HepG2 (cell line): ENCODE measurements around the gene UTP11. TPM values are rescaled to one million over a fixed set of nuclear protein-coding genes. Genes with fewer than 3 reads are reported as not detected.

Experiments
- EEA1 ChIP-seq: sonication (generic); formaldehyde crosslinking; IDR thresholded peaks from 2 replicates; pipeline ENCODE4 v1.5.1; 2020; ENCODE audit warnings: mild to moderate bottlenecking, missing genetic modification reagents, borderline replicate concordance
- MAFF ChIP-seq: IDR thresholded peaks from 2 replicates; pipeline ENCODE4 v1.6.1; 2011; ENCODE audit warnings: low read depth, low read length, improper control_type of control experiment
- MYC ChIP-seq: sonication (generic); formaldehyde crosslinking; IDR thresholded peaks from 2 replicates; pipeline ENCODE4 v1.9.0; 2021; ENCODE audit warnings: missing genetic modification reagents, borderline replicate concordance
- NFRKB ChIP-seq: fragments of 450-650 bp; IDR thresholded peaks from 2 replicates; pipeline ENCODE4 v1.6.1; 2017
- POLR2AphosphoS5 ChIP-seq: IDR thresholded peaks from 2 replicates; pipeline ENCODE4 v1.6.1; 2012; ENCODE audit warnings: low read depth, low read length
- SALL1 ChIP-seq: sonication (generic); formaldehyde crosslinking; IDR thresholded peaks from 2 replicates; pipeline ENCODE4 v1.8.0; 2022; ENCODE audit warnings: mild to moderate bottlenecking, missing genetic modification reagents
- SAP130 ChIP-seq: IDR thresholded peaks from 2 replicates; pipeline ENCODE4 v1.6.1; 2016; ENCODE audit warnings: low read depth
- TBX2 ChIP-seq: sonication (generic); formaldehyde crosslinking; IDR thresholded peaks from 2 replicates; pipeline ENCODE4 v1.5.0; 2020; ENCODE audit warnings: missing genetic modification reagents, mild to moderate bottlenecking, borderline replicate concordance
- ZNF3 ChIP-seq: IDR thresholded peaks from 2 replicates; pipeline ENCODE4 v1.7.0; 2017; ENCODE audit warnings: inconsistent platforms
- ZNF383 ChIP-seq: sonication (generic); formaldehyde crosslinking; IDR thresholded peaks from 2 replicates; pipeline ENCODE4 v1.4.0; 2020; ENCODE audit warnings: missing genetic modification reagents, mild to moderate bottlenecking, borderline replicate concordance
- ZNF773 ChIP-seq: sonication (generic); formaldehyde crosslinking; IDR thresholded peaks from 2 replicates; pipeline ENCODE4 v1.4.0; 2020; ENCODE audit warnings: missing genetic modification reagents, borderline replicate concordance
- ZNF781 ChIP-seq: sonication (generic); formaldehyde crosslinking; IDR thresholded peaks from 2 replicates; pipeline ENCODE4 v1.5.1; 2020; ENCODE audit warnings: borderline replicate concordance, mild to moderate bottlenecking, missing genetic modification reagents; ENCODE audit errors: not compliant biosample characterization
- polyA plus RNA-seq, 8 experiments: library from polyadenylated mRNA; depleted of rRNA in 3 of 8; stranded (reverse) in 7 of 8; unstranded in 1 of 8; fragments of >200 nt; fragmentation: Illumina TruSeq in 4 of 8; extraction: Trizol in 4 of 8; gene quantifications; 2 replicates each; pipeline versions ENCODE4 v1.2.1 to v1.2.3, GENCODE V29; 2011 to 2016; ENCODE audit warnings: low read depth in 4 of 8, missing spikeins in 1 of 8, mixed read lengths in 1 of 8; ENCODE audit not compliant: insufficient read depth in 1 of 8
- total RNA-seq, 5 experiments: library from RNA; depleted of rRNA; stranded (reverse); fragments of >200 nt; fragmentation: Illumina TruSeq; extraction: Trizol; gene quantifications; 2 replicates each; pipeline ENCODE4 v1.2.3, GENCODE V29; 2016; ENCODE audit warnings: low read depth in 1 of 5
- TF ChIP-seq, protein P1 (sequence below): sonication (generic); formaldehyde crosslinking; IDR thresholded peaks from 2 replicates; pipeline ENCODE4 v1.9.0; 2022; ENCODE audit warnings: low read depth, missing genetic modification reagents
- TF ChIP-seq, protein P2 (sequence below): sonication (generic); formaldehyde crosslinking; IDR thresholded peaks from 2 replicates; pipeline ENCODE4 v1.5.1; 2020; ENCODE audit warnings: mild to moderate bottlenecking, missing genetic modification reagents, moderate library complexity
- TF ChIP-seq, protein P3 (sequence below): sonication (generic); formaldehyde crosslinking; IDR thresholded peaks from 2 replicates; pipeline ENCODE4 v1.5.1; 2020; ENCODE audit warnings: mild to moderate bottlenecking, missing genetic modification reagents, borderline replicate concordance

The UTP11 gene
- total and polyA plus RNA-seq, 2 of the 13 experiments (the other 11 are each of a cell fraction or from before 2014, with no cell fraction given), result 13.5 to 44.8 TPM

DNA sequence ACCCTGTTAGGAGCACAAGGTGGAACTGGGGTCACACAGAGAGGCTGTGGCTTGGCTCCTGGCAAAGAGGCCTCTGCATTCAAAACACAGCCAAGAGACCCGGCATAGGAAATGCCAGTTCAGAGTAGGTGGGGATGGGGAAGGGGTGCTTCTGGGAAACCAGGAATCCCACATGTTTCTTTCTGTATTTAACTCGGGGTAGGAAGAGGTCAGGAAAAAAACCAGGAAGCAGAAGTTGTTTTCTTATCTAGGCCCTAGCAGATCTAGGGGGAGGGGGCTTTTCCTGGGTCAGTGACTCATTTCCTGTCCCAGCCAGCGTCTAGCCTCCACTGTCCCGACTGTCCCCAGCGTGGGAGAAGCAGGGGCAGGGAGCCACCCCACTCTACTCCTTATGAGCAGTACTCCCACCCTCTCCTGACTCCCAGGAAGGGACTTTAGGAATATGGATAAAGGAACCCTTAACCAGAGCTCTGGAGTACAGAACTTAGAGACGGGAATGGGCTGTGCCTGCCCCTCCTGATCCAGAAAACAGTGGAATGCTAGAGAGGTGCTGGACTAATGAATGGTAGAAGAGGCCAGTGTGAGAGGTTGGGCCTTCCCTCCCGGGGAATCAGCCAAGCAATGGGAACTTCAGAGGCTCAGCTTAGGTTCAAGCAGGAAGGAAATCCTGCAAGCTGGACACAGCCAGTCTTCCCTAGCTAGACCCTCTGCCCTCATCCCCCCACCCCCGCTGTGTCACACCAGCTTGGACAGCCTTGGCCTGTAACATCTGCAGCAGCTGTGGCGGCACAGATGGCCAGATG lies 12.9 kb upstream of the UTP11 start (continued):
- TF ChIP-seq POLR2AphosphoS5 (peak; percentile 50; the same call in 1 of the 2 replicates), SAP130 (CRISPR knock-in tag) (peak; percentile 62), MAFF (no peak), NFRKB (no peak), EEA1 (CRISPR knock-in tag) (no peak), MYC (CRISPR knock-in tag) (0 out of 2 replicates have a peak, but pooled peaks have one; percentile 30), ZNF773 (CRISPR knock-in tag) (no peak), ZNF383 (CRISPR knock-in tag) (0 out of 2 replicates have a peak, but pooled peaks have one; percentile 28), SALL1 (peak; percentile 16; the same call in 1 of the 2 replicates), ZNF3 (CRISPR knock-in tag) (no peak), ZNF781 (CRISPR knock-in tag) (peak; percentile 51), TBX2 (CRISPR knock-in tag) (no peak)
- TF ChIP-seq, protein P1, sequence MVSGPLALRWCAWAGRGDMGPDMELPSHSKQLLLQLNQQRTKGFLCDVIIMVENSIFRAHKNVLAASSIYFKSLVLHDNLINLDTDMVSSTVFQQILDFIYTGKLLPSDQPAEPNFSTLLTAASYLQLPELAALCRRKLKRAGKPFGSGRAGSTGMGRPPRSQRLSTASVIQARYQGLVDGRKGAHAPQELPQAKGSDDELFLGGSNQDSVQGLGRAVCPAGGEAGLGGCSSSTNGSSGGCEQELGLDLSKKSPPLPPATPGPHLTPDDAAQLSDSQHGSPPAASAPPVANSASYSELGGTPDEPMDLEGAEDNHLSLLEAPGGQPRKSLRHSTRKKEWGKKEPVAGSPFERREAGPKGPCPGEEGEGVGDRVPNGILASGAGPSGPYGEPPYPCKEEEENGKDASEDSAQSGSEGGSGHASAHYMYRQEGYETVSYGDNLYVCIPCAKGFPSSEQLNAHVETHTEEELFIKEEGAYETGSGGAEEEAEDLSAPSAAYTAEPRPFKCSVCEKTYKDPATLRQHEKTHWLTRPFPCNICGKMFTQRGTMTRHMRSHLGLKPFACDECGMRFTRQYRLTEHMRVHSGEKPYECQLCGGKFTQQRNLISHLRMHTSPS, result no peak
- TF ChIP-seq, protein P2, sequence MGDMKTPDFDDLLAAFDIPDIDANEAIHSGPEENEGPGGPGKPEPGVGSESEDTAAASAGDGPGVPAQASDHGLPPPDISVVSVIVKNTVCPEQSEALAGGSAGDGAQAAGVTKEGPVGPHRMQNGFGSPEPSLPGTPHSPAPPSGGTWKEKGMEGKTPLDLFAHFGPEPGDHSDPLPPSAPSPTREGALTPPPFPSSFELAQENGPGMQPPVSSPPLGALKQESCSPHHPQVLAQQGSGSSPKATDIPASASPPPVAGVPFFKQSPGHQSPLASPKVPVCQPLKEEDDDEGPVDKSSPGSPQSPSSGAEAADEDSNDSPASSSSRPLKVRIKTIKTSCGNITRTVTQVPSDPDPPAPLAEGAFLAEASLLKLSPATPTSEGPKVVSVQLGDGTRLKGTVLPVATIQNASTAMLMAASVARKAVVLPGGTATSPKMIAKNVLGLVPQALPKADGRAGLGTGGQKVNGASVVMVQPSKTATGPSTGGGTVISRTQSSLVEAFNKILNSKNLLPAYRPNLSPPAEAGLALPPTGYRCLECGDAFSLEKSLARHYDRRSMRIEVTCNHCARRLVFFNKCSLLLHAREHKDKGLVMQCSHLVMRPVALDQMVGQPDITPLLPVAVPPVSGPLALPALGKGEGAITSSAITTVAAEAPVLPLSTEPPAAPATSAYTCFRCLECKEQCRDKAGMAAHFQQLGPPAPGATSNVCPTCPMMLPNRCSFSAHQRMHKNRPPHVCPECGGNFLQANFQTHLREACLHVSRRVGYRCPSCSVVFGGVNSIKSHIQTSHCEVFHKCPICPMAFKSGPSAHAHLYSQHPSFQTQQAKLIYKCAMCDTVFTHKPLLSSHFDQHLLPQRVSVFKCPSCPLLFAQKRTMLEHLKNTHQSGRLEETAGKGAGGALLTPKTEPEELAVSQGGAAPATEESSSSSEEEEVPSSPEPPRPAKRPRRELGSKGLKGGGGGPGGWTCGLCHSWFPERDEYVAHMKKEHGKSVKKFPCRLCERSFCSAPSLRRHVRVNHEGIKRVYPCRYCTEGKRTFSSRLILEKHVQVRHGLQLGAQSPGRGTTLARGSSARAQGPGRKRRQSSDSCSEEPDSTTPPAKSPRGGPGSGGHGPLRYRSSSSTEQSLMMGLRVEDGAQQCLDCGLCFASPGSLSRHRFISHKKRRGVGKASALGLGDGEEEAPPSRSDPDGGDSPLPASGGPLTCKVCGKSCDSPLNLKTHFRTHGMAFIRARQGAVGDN (CRISPR knock-in tag), result peak; percentile 43
- TF ChIP-seq, protein P3, sequence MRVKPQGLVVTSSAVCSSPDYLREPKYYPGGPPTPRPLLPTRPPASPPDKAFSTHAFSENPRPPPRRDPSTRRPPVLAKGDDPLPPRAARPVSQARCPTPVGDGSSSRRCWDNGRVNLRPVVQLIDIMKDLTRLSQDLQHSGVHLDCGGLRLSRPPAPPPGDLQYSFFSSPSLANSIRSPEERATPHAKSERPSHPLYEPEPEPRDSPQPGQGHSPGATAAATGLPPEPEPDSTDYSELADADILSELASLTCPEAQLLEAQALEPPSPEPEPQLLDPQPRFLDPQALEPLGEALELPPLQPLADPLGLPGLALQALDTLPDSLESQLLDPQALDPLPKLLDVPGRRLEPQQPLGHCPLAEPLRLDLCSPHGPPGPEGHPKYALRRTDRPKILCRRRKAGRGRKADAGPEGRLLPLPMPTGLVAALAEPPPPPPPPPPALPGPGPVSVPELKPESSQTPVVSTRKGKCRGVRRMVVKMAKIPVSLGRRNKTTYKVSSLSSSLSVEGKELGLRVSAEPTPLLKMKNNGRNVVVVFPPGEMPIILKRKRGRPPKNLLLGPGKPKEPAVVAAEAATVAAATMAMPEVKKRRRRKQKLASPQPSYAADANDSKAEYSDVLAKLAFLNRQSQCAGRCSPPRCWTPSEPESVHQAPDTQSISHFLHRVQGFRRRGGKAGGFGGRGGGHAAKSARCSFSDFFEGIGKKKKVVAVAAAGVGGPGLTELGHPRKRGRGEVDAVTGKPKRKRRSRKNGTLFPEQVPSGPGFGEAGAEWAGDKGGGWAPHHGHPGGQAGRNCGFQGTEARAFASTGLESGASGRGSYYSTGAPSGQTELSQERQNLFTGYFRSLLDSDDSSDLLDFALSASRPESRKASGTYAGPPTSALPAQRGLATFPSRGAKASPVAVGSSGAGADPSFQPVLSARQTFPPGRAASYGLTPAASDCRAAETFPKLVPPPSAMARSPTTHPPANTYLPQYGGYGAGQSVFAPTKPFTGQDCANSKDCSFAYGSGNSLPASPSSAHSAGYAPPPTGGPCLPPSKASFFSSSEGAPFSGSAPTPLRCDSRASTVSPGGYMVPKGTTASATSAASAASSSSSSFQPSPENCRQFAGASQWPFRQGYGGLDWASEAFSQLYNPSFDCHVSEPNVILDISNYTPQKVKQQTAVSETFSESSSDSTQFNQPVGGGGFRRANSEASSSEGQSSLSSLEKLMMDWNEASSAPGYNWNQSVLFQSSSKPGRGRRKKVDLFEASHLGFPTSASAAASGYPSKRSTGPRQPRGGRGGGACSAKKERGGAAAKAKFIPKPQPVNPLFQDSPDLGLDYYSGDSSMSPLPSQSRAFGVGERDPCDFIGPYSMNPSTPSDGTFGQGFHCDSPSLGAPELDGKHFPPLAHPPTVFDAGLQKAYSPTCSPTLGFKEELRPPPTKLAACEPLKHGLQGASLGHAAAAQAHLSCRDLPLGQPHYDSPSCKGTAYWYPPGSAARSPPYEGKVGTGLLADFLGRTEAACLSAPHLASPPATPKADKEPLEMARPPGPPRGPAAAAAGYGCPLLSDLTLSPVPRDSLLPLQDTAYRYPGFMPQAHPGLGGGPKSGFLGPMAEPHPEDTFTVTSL (CRISPR knock-in tag), result no peak
